ENCODE data around the gene ACOXL.

- TF ChIP-seq ZNF274 (IDR thresholded peaks at IDR 0.05; ENCODE audit: borderline replicate concordance, extremely low read depth, low read length) (no peak), FOSL1 (IDR thresholded peaks at IDR 0.05; ENCODE audit: insufficient read depth, low read depth, low read length) (no peak), POLR2A (IDR thresholded peaks at IDR 0.05; ENCODE audit: control extremely low read depth in 1 of 2, low read depth in 2 of 2, low read length in 2 of 2) (no peak), CTCF (IDR thresholded peaks at IDR 0.05; ENCODE audit: control extremely low read depth in 1 of 3, insufficient read depth in 1 of 3, low read depth in 1 of 3, low read length in 3 of 3) (no peak), CEBPB (IDR thresholded peaks at IDR 0.05; ENCODE audit: low read depth, low read length) (no peak), TAF1 (IDR thresholded peaks at IDR 0.05; ENCODE audit: low read depth, low read length) (no peak), ATF2 (IDR thresholded peaks at IDR 0.05; ENCODE audit: low read length) (no peak), CBX5 (IDR thresholded peaks at IDR 0.05; ENCODE audit: low read depth, low read length) (no peak), EP300 (IDR thresholded peaks at IDR 0.05; ENCODE audit: borderline replicate concordance in 1 of 2, low read depth in 2 of 2, low read length in 2 of 2) (no peak), KDM5A (IDR thresholded peaks at IDR 0.05; ENCODE audit: low read length) (no peak), POLR2AphosphoS5 (IDR thresholded peaks at IDR 0.05; ENCODE audit: low read depth, low read length) (no peak), NANOG (IDR thresholded peaks at IDR 0.05; ENCODE audit: insufficient read depth, low read depth, low read length, poor library complexity, severe bottlenecking) (no peak)
Measured at GRCh38 chr2:110874453-110875383, 142.3 kb downstream of the ACOXL start.
